ENCODE data around the gene NELL1.

Gene NELL1

GRCh38 chr11:21564833-21565682 is 895.7 kb downstream of the NELL1 start:
- no peak for DNase-seq (ENCODE audit: low read depth)

GRCh38 chr11:21566521-21567117 is 897.2 kb downstream of the NELL1 start:
- DNase-seq (ENCODE audit: low read depth), result no peak

GRCh38 chr11:21567645-21568290 is 898.4 kb downstream of the NELL1 start:
- DNase-seq (ENCODE audit: low read depth), result no peak

DNA sequence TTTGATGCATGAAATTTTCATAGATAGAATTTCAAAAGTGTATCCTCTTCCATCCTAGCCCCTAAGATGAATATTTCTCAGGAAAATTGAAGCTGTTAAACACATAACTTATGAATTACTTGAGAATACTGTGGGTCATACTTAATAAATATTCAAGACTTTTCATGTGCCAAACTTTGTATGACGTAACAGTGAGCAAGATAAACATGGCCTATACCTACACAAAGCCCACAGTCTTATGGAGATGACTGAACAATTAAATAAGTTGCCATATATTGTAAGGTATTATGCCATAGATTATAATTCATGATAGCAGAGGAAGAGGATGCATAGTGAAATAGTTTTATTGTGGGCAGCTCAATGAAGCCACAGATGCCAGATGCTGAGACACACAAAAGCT is 902.8 kb downstream of the NELL1 start:
- DNase-seq (ENCODE audit: low read depth), result no peak

- no peak for DNase-seq (ENCODE audit: low read depth)
Measured at GRCh38 chr11:21582791-21583190, 913.4 kb downstream of the NELL1 start.

DNA sequence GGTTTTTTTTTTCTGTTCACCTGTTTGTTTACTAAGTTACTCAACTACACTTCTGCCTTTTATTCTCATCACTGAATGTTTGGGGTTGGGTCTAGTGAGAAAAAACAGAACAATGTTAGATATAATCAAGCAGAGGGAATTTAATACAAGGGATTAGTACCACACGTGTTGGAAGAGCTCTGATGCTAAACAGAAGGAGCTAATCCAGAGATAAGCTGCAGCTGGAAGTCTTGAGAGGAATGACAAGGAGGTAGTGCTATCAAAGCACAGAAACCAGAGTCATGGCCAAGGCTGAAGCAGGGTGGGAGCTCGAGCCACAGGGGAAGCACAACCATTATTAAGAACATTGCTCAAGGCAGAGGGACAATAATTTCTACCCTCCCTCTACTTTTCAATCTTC is 919.4 kb downstream of the NELL1 start:
- DNase-seq (ENCODE audit: low read depth), result no peak

DNA sequence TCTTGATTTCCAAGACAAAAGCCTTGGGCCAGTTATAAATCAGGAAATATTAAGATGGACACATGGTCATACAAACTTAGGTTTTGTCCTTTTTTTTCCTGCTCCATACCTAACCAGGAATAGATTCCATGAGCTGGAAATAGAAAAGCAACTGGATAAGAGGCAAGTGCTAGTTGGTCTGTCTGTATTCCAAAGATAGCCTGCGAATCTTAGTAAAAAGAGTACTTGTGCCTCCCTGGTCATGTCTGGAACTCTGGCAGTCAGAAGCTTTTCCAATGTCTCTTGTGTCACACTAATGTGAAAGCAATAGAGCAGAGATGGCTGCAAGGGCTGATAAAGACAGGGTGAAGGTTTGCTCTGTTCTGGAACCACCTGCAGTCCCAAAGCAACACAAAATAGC is 933.3 kb downstream of the NELL1 start:
- no peak for DNase-seq (ENCODE audit: low read depth)

DNA sequence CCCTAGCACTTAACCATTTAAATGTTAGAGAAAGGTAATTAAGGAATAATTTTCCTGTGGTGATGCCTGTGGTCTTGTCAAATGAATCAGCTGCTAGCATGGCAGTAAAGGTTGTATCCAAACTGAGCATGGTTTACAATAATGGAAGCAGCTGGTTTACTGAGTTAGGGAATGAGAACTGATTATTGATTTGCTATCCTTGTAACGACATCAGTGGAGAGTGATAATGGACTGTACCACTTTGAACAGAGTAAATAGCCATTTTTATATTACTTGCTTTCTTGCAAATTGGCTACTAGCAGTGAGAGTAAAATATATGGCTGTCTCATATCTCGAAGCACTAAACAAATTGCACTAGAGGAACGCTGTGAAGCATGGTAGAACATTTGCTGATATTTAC is 934.5 kb downstream of the NELL1 start:
- no peak for DNase-seq (ENCODE audit: low read depth)

DNA sequence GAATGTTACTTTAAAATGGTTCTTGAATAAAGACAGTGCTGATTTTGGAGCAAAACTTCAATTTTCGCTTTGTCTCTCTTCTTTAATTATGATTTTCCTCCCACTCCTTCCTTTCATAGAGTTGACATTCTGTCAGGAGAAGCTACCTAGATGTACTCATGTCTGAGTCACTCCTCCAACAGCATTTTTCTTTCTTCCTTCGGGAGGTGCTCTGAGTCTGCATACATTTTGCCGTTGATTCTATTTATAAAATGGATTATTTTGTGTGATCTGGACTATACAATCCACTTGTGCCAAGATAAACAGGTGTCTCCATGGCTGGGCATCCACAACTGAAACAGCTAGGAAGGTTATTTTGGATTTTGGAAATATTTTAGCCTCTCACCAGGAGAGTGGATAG is 935.2 kb downstream of the NELL1 start:
- DNase-seq (ENCODE audit: low read depth), result no peak

GRCh38 chr11:21612326-21612725 is 942.9 kb downstream of the NELL1 start:
- DNase-seq (ENCODE audit: low read depth), result no peak

DNA sequence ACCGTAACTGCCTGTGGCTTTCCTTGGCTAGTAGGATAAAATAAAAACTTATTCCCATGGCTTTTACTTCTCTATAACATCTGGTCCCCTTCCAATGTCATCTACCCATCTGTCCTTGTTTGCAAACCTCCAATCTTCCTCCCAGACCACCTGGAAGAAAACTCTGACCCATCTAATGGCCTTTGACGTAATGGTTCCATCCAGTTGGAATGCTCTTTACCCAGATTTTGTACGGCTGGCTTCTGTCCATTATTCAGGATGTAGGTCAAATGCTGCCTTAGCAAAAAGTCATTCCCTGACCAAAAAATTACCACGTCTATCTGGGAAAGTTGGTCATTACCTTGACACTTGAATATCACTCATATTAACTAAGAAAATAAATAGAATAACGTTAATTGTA is 945.6 kb downstream of the NELL1 start:
- no peak for DNase-seq (ENCODE audit: low read depth)

DNA sequence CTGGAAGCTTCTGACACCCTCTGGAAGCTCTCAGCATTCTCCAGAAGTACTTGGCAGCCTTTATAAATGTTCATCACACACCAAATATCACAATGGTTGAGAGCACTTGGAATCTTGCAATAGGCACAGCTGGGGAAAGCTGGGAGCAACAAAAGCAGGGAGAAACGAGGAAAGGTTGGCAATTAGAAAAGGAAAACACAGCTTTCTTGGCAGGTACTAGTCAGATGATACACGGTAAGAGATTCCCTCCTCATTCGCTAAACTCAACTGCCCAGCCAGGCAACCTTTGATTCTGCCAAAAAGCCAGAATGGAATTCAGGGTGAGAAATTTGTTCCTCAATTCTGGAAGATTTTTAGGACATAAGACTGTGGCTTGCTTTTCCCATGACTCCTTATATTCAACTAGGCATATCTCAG is 946.6 kb downstream of the NELL1 start:
- DNase-seq (ENCODE audit: low read depth), result no peak

GRCh38 chr11:21622566-21622965 is 953.2 kb downstream of the NELL1 start:
- DNase-seq (ENCODE audit: low read depth), result no peak

DNA sequence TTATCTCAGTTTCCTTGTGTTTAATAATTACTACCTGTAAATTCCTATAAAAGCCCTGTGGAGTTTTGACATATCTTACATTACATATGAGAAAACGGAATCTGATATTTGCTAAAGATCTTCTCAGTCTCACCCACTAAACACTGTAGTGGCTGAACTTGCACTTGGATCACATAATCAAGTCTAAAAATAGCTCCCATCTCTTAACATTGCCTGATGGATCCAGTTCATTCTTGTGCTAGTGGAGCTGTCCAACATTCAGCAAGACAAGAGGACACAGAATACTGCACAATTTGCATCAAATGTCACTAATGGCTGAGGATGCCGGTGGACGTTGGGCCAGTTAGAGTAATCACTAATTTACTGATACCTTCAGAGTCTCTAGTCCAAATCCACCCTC is 953.6 kb downstream of the NELL1 start:
- no peak for DNase-seq (ENCODE audit: low read depth)
